ENCODE results near the gene SLF2. TPM values are rescaled to one million over a fixed set of nuclear protein-coding genes. Genes with fewer than 3 reads are reported as not detected.

SLF2 gene
- total RNA-seq, 2 experiments from 2014 or later: 29.0 to 31.9 TPM

GRCh38 chr10:100996678-100997359 is 84.1 kb downstream of the SLF2 start:
- Mint-ChIP-seq H3K4me1 (ENCODE audit: low read depth) (peaks cover 20% of the 10 kb centered on the region), H3K4me3 (peak overlapping the region; percentile 78), H3K36me3 (ENCODE audit: low read depth) (peaks cover 17% of the 10 kb centered on the region), H3K27ac (peak overlapping the region; percentile 89), H3K9me3 (no peaks in the 10 kb centered on the region), H3K27me3 (no peaks in the 10 kb centered on the region)
- ChIA-PET POLR2A (interaction anchor here (0.7 to 4.5 kb wide), 6 partner anchors 9 to 82 kb away, joined by 3 to 25 read pairs (median 4); partner anchors contain the start of genes MRPL43 and TWNK), CTCF (interaction anchor here (0.6 to 12.8 kb wide), 15 partner anchors 10 to 515 kb away, joined by 3 to 178 read pairs (median 7); partner anchors contain the start of genes MRPL43, PDZD7, SFXN3 and SLF2)
- ATAC-seq (peak; percentile 19), DNase-seq (peak; percentile 53)
- intact Hi-C loops (cut with micrococcal nuclease): no loop called here
- TF ChIP-seq CTCF (IDR thresholded peaks at IDR 0.05): no peak

DNA sequence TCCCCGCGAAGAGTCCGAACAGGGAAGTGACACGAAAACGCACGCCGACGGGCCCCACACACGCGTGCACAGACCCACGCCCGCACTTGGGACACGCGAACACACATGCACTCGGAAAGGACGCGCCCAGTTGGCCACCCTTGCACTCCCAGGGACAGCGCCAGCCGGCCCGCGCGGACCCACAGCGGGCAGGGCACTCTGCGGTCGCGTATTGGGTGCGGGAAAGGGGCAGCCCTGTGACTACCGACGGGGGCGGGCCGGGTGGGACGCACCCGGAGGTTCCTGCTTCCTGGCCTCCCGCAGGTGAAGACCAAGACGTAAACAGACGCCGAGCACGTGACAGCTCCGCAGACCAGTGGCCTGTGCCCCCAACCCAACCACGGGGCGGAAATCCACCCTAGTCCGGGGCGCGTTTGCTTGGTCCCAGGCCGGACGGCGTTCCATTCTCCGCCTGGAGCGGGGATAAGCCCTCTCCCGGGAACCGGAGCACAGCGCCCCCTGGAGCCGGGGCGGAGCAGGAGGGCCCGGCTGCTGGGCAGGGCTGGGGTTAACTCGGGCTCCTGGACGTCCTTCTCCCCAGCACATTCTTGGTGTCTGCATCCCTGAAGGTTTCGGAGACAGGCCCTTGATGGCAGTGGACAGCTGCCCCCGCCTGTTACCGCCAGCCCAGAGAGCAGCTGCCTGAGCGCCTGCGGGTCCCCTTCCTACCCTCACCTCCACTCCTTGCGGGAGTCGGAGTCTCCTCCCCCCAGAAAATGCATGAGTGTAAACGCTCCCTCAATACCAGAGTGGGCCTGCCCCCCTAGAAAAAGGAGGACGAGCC is 84.8 kb downstream of the SLF2 start:
- Mint-ChIP-seq H3K4me3 (peak overlapping the region; percentile 78), H3K4me1 (ENCODE audit: low read depth) (peaks cover 20% of the 10 kb centered on the region), H3K27ac (peak overlapping the region; percentile 88), H3K9me3 (no peaks in the 10 kb centered on the region), H3K36me3 (ENCODE audit: low read depth) (peaks cover 15% of the 10 kb centered on the region), H3K27me3 (no peaks in the 10 kb centered on the region)
- POLR2A ChIA-PET: interaction anchor here (1.1 to 4.5 kb wide), 6 partner anchors 9 to 83 kb away, joined by 3 to 25 read pairs (median 4); partner anchors contain the start of genes MRPL43 and TWNK
- CTCF ChIA-PET: interaction anchor here (0.6 to 12.8 kb wide), 26 partner anchors 9 to 516 kb away, joined by 3 to 178 read pairs (median 4); partner anchors contain the start of genes MRPL43, PDZD7, SFXN3 and SLF2
- peak; percentile 53 for ATAC-seq
- intact Hi-C loops (cut with micrococcal nuclease): no loop called here
- peak; percentile 100 for TF ChIP-seq CTCF (IDR thresholded peaks at IDR 0.05)
- DNase-seq: peak; percentile 67

- POLR2A ChIA-PET: interaction anchor here (0.6 to 4.5 kb wide), 4 partner anchors 10 to 45 kb away, joined by 3 to 25 read pairs (median 4); partner anchors contain the start of genes MRPL43 and TWNK
- no peak for TF ChIP-seq CTCF (IDR thresholded peaks at IDR 0.05)
- no peaks in the 10 kb centered on the region for H3K27me3 Mint-ChIP-seq
Measured at GRCh38 chr10:100998183-100998990, 85.6 kb downstream of the SLF2 start.

DNA sequence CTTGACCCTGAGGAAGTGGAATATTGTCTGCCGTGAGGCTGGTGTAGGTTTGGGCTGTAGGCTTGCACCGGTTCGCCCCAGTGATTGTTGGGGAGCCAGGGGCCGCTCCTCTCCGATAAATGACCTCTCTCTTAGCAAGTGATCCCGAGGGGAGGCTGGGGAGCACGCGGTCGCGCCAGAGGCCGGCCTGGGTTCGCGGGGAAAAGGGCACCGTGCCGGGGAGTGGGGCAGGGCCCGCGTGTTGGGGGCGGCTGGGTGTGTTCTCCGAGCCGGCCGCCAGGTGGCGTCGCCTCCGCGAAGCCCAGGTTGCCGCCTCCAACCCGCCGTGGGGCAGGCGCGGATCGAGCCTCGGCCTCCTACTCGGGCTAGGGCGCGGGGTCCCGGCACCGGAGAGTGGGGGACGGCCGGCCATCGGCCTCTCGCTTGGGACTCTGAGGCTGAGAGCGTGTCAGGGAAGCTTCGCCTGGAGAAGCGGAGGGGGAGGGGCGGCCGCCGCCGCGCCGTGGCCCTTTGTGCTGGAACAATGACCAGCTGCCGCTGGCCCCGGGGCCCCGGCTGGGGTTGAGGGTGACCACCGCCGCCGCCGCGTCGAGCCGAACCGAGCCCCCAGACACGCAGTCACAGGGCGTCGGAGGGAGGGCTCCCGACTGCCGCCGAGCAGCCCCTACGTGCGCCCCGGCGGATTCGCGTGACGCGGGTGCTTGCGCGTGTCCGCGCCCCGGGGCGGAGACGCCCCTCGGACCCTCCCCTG is 86.4 kb downstream of the SLF2 start:
- intact Hi-C loops (cut with micrococcal nuclease): no loop called here
- H3K4me1 Mint-ChIP-seq (ENCODE audit: low read depth): peaks cover 20% of the 10 kb centered on the region
- TF ChIP-seq CTCF (IDR thresholded peaks at IDR 0.05): peak; percentile 99
- DNase-seq: peak; percentile 78
- peak overlapping the region; percentile 78 for H3K4me3 Mint-ChIP-seq
- peaks cover 5% of the 10 kb centered on the region for H3K36me3 Mint-ChIP-seq (ENCODE audit: low read depth)
- H3K27me3 Mint-ChIP-seq: no peaks in the 10 kb centered on the region
- ChIA-PET POLR2A (interaction anchor here (0.7 to 4.5 kb wide), 3 partner anchors 11 to 44 kb away, joined by 3 to 25 read pairs (median 4); partner anchors contain the start of genes MRPL43 and TWNK), CTCF (interaction anchor here (0.7 to 12.8 kb wide), 20 partner anchors 8 to 798 kb away, joined by 3 to 178 read pairs (median 4); partner anchors contain the start of genes PDZD7, SFXN3 and SLF2)
- H3K9me3 Mint-ChIP-seq: no peaks in the 10 kb centered on the region
- ATAC-seq: peak; percentile 64
- H3K27ac Mint-ChIP-seq: peak overlapping the region; percentile 88

More at GRCh38 chr10:100998183-100998990, 85.6 kb downstream of the SLF2 start:
- Mint-ChIP-seq H3K27ac (peak overlapping the region; percentile 88), H3K36me3 (ENCODE audit: low read depth) (peaks cover 10% of the 10 kb centered on the region), H3K4me3 (peak overlapping the region; percentile 78), H3K9me3 (no peaks in the 10 kb centered on the region), H3K4me1 (ENCODE audit: low read depth) (peaks cover 20% of the 10 kb centered on the region)
- ATAC-seq (peak; percentile 41), DNase-seq (peak; percentile 79)
- intact Hi-C loops (cut with micrococcal nuclease): no loop called here
- CTCF ChIA-PET: interaction anchor here (0.7 to 12.8 kb wide), 22 partner anchors 9 to 465 kb away, joined by 3 to 178 read pairs (median 5); partner anchors contain the start of genes MRPL43, PDZD7, SFXN3 and SLF2

All from activated CD8-positive, alpha-beta T cell treated with anti-CD3 and anti-CD28 coated beads for 36 hours (primary cell).